Left forelimb (tissue), 1 donor: Measurements from ENCODE around the gene AOAH.

ENCODE experiments used
- DNase-seq: peaks from one replicate; pipeline ENCODE4 v3.0.0-alpha.2; 2018; ENCODE audit warnings: low spot score

The AOAH gene

GRCh38 chr7:36691983-36692382, 32.3 kb downstream of the AOAH start:
- DNase-seq, result no peak

DNA sequence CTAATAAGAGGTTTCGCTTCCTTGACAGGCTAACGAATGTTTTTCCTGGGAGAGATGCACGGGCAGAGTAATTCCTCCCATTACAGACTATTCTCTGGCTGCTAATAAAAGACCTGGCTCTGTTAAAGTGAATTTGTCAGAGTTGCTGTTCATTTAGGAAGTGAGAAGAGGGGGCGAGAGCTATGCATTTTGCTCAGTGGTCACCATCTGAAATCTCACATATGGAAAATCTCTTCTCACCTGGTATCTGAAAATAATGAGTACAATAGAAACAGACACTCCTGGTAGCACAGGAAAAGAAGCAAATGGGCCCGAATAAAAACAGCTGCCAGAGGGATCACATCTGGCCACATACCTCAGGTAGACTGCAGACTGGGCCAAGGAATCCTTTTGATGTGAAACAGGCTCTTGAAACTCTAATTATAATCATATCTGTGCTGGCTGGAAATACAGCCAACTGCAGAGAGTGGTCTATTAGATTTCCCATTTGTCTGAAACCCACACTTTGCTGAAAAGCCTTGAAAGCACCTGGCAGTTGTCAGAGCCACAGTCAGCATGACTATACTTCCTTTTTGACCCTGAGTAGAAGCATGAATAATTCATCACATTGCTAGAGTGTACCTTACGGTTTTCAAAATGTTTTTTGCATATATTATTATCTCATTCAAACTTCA, 33.6 kb downstream of the AOAH start:
- DNase-seq, result no peak

- no peak for DNase-seq
Observed at GRCh38 chr7:36690041-36690440, 34.3 kb downstream of the AOAH start.

GRCh38 chr7:36686499-36686898, 37.8 kb downstream of the AOAH start:
- no peak for DNase-seq

DNA sequence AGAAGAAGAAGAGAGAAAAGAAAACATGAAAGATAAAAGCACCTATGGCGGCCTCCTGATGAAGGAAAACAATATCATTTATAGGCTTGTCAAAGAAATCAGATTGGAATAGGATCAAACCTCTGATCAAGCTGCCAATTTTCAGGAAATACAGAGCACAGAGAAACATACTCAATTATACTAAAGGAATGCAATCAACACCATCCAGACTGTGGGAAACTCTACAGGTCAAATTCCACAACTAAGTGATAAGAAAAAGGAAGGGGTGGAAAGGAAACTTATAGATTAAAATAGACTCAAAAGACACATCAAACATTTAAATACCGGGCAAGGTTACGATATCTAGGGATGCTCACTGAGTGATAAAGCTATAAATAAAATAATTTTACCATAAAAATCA, 39.3 kb downstream of the AOAH start:
- no peak for DNase-seq

GRCh38 chr7:36683695-36684357, 40.5 kb downstream of the AOAH start:
- DNase-seq, result no peak

DNA sequence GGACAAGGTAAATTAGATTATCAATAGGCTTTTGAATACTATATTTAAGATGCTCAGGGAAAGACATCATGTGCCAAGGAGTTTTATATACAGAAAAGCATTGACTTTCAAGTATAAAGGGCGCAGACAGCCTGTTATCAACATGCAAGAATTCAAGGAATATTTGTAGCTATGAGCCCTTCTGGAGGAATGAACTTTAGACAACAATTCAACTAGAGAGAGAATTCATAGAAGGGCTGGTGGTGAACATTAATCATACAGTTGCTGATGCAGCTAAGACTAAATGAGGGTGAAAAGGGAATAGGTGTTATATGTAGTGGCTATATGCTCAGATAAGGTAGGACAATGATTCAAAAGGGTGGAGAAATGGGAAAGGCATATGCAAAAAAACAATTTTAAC, 41.2 kb downstream of the AOAH start:
- DNase-seq, result no peak

- DNase-seq, result no peak
Observed at GRCh38 chr7:36682102-36682501, 42.2 kb downstream of the AOAH start.

DNA sequence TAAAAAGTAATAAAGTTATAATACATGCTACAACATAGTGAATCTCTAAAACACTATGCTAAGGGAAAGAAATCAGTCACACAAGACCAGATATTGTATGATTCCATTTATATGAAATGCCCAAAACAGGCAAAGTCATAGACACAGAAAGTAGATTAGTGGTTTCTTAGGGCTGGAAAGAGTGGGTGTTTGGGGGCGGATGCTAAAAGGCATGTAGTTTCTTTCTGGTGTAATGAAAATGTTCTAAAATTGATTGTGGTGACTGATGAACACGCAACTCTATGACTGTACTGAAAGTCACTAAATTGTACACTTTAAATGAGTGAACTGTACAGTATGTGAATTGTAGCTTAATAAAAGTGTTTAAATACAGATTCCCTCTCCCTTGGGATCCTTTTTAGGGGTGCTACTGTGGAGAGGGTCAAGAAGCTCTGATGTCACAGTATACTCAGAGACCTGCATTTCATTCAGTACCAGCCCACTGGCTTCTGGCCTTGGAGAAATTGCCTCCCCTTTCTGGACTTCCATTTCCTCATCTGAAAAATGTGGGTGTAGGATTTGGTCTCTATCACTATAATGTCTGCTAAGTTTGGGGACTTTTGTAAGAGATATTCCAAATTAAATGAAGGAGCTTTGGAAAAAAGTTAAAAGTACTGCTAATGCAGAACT, 46.4 kb downstream of the AOAH start:
- no peak for DNase-seq

DNA sequence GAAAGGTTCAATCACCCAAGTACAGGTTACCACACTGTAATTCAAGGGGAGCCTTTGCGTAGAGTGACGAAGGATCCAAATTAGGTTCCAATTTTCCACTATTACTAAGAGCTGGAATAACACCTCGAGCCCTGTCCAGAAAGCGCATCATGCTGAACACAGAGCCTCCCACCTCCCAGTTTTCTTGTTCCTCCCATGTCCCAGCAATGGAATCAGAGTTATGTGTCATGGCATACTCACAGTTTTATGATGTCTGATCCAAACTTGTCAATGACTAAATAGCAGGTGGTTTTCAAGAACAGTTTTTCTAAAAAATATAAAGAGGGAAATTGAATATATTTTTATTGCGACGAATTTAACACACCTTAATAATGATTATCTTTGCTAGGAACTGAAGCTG, 50.6 kb downstream of the AOAH start:
- DNase-seq, result no peak

GRCh38 chr7:36671432-36671829, 52.9 kb downstream of the AOAH start:
- DNase-seq, result no peak

DNA sequence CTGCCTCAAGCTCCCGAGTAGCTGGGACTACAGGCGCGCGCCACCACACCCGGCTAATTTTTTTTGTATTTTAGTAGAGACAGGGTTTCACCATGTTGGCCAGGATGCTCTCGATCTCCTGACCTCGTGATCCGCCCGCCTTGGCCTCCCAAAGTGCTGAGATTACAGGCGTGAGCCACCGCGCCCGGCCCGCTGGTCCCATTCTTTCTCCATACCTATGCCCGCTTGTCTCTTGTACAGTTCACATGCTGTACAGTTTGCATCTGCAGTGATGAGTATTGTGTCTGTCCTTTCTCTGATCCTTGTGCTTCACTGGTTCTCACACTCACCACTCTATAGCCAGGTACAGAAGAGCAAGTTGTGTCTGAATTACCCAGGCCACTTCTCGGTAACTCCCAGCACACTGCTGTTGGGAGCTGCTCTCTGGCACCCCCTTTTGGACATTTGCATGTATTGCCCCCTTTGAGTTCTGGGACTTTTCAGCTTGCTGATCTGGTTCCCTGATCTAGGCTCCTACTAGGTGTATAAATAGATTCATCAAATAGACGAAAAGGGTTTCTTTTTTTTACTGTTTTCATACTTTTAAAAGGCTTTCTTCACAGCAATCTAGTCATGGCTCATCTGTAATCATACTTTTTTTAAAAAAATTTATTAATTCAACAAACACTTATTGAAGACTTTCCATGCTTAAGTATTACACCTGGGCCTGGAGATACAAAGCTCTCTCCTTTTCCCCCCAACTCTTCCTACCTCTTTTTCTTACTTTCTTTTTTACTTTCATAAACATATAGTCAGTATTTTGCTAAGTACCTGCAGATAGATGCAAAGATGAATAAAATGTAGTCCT, 53.5 kb downstream of the AOAH start:
- no peak for DNase-seq

- no peak for DNase-seq
Observed at GRCh38 chr7:36668750-36669149, 55.5 kb downstream of the AOAH start.

DNA sequence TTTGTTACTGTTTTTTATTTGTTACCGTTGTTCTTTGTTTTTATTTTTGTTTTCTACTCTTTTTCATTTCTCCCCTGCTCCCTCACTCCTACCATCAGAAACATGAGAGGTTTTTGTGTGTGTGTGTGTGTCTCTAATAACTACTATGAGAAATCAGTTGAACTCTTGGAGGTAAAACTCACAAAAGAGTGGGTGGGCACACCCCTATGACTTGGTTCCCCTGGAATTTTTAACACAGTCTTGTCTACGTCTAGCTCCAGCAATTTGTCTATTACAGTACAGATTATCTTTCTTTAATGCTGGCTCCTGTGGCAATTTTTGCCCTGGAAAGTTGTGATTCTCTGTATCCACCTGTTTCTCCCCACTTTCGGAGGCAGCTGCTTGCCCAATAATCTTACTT, 56.2 kb downstream of the AOAH start:
- DNase-seq, result no peak

GRCh38 chr7:36667007-36667745, 57.1 kb downstream of the AOAH start:
- DNase-seq, result no peak

- no peak for DNase-seq
Observed at GRCh38 chr7:36663481-36663880, 60.8 kb downstream of the AOAH start.

DNA sequence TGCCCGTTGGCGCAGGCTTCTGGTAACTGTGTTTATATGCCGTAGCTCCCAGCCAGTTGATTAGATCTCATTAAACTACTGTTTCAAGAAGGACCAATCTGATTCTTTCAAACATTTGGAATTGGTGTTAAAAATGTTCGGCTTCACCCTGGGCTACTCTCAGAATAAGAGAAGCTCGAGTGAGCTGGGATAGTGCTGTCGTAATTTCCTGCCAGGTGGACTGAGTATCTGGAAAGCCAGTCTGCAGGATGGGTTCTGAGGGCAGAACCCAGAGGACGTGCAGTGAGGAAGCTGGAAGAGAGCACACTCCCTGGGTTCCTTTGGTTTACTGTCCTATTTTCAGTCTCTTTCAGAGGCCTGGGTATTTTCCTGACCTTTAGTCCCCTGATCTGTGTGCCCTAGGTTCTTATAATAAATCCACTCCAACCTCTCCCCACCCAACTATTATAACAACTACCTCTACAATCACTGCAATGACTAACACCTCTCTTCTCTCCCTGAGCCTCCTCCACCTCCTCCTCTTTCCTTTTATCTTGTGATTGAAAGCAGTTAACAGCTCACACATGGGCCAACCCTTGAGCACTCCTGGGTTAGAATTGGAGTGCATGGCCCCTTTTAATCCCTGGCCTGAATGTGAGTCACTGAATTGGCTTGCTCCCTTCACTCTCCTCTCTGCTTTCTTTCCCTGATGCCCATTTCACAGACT, 63.0 kb downstream of the AOAH start:
- no peak for DNase-seq

GRCh38 chr7:36659638-36660341, 64.5 kb downstream of the AOAH start:
- DNase-seq, result no peak

- DNase-seq, result no peak
Observed at GRCh38 chr7:36659172-36659516, 65.2 kb downstream of the AOAH start.

- DNase-seq, result no peak
Observed at GRCh38 chr7:36658335-36659171, 65.7 kb downstream of the AOAH start.
